ENCODE measurements around the gene BLCAP. TPM values are rescaled to one million over a fixed set of nuclear protein-coding genes. Genes with fewer than 3 reads are reported as not detected.
"Not testable (repeated sequence)": the region's sequence is repeated elsewhere in the genome, so short reads cannot be mapped to it uniquely, and the experiment has no call there.

The BLCAP gene
- total and polyA plus RNA-seq, 4 donors, result 53.3 to 81.5 (median 55.2) TPM

DNA sequence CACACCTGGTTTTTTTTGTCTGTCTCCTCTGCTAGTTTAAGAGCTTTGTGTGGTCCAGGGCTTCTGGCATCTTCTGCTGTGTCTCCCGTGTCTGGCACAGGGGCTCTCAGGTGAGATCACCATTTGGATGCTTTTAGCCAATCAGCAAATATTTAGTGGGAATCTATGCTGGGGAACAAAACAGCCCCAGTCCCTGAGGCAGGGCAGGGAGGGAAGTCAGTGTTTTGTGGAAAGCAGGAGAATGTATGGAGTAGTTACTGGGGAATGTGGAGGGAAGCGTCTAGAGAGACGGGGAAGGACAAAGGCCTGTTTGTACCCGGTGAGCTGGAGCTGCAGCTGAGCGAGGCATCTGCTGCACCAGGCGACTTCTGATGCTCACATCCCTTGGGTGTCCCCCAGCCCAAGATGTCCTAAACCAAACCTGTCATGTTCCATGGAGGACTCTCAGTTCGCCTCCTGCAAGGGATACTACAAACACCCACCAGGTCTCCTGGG lies 55.9 kb downstream of the BLCAP start:
- ATAC-seq (ENCODE audit: insufficient read depth, low FRiP score) (no peak), DNase-seq (no peak)
- H3K27ac ChIP-seq (ENCODE audit: low read depth in 1 of 2, low read length in 1 of 2), result no peak overlapping the region
- H3K4me1 ChIP-seq (ENCODE audit: control insufficient read depth in 5 of 5, insufficient read depth in 5 of 5, low read length in 5 of 5), result no peaks in the 10 kb centered on the region
- TF ChIP-seq, protein P1, sequence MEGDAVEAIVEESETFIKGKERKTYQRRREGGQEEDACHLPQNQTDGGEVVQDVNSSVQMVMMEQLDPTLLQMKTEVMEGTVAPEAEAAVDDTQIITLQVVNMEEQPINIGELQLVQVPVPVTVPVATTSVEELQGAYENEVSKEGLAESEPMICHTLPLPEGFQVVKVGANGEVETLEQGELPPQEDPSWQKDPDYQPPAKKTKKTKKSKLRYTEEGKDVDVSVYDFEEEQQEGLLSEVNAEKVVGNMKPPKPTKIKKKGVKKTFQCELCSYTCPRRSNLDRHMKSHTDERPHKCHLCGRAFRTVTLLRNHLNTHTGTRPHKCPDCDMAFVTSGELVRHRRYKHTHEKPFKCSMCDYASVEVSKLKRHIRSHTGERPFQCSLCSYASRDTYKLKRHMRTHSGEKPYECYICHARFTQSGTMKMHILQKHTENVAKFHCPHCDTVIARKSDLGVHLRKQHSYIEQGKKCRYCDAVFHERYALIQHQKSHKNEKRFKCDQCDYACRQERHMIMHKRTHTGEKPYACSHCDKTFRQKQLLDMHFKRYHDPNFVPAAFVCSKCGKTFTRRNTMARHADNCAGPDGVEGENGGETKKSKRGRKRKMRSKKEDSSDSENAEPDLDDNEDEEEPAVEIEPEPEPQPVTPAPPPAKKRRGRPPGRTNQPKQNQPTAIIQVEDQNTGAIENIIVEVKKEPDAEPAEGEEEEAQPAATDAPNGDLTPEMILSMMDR (IDR thresholded peaks at IDR 0.05; ENCODE audit: control extremely low read depth, extremely low read depth), result no peak
- no peaks in the 10 kb centered on the region for H3K36me3 ChIP-seq (ENCODE audit: control insufficient read depth in 4 of 4, insufficient read depth in 4 of 4, low read length in 4 of 4)
- 85 to 88% methylated on average over 7 of the region's 7 CpGs for WGBS, 2 donors
- H3K4me3 ChIP-seq, result no peak overlapping the region
- H3K27me3 ChIP-seq (ENCODE audit: control insufficient read depth in 3 of 3, insufficient read depth in 3 of 3, low read length in 2 of 3), result no peaks in the 10 kb centered on the region
- H3K9ac ChIP-seq (ENCODE audit: insufficient read depth in 1 of 2, low read length in 2 of 2), result no peak overlapping the region
- H3K9me3 ChIP-seq (ENCODE audit: control insufficient read depth in 4 of 4, insufficient read depth in 3 of 4, low read length in 3 of 4), result no peaks in the 10 kb centered on the region

DNA sequence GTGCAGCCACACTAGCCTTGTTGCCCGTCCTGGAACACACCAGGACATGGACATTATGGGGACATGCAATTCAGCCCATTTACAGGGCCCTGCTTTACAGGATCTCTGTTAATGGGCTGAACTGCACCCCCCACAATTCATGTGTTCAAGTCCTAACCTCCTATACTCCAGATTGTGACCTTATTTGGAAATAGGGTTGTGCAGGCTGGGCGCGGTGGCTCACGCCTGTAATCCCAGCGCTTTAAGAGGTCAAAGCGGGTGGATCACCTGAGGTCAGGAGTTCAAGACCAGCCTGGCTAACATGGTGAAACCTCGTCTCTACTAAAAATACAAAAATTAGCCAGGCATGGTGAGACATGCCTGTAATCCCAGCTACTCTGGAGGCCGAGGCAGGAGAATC lies 57.5 kb downstream of the BLCAP start:
- H3K9me3 ChIP-seq (ENCODE audit: control insufficient read depth in 4 of 4, insufficient read depth in 3 of 4, low read length in 3 of 4), result not testable (repeated sequence)
- WGBS, 2 donors, result 94 to 96% methylated on average over 8 of the region's 8 CpGs

DNA sequence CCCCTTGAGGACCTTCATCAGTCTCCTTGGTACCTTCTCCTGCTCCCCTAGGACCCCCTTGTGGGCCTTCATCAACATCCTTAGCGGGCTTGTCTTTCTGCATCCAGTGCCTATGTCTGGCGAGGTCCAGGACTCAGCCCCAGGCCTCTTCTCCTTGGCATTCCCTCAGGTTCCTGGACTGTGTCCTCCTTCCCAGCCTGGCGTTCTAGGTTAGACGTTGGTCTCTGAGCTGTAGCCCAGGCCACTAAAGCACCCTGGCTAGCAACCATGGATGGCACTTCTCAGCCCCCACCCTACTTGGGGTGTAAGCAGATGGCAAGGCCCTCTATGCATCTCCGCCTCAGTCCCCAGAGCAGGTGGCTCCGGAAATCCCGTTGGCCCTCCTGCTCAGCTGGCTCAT lies 58.1 kb downstream of the BLCAP start:
- H3K9me3 ChIP-seq (ENCODE audit: control insufficient read depth in 4 of 4, insufficient read depth in 3 of 4, low read length in 3 of 4), result no peaks in the 10 kb centered on the region
- H3K27ac ChIP-seq (ENCODE audit: low read depth in 1 of 2, low read length in 1 of 2), result no peak overlapping the region
- no peak overlapping the region for H3K4me3 ChIP-seq
- H3K36me3 ChIP-seq (ENCODE audit: control insufficient read depth in 4 of 4, insufficient read depth in 4 of 4, low read length in 4 of 4), result no peaks in the 10 kb centered on the region
- DNase-seq (no peak), ATAC-seq (ENCODE audit: insufficient read depth, low FRiP score) (no peak)
- no peaks in the 10 kb centered on the region for H3K27me3 ChIP-seq (ENCODE audit: control insufficient read depth in 3 of 3, insufficient read depth in 3 of 3, low read length in 2 of 3)
- H3K4me1 ChIP-seq (ENCODE audit: control insufficient read depth in 5 of 5, insufficient read depth in 5 of 5, low read length in 5 of 5), result no peaks in the 10 kb centered on the region
- H3K9ac ChIP-seq (ENCODE audit: insufficient read depth in 1 of 2, low read length in 2 of 2), result no peak overlapping the region
- TF ChIP-seq, protein P1 (IDR thresholded peaks at IDR 0.05; ENCODE audit: control extremely low read depth, extremely low read depth), result no peak
- 92 to 93% methylated on average over 7 of the region's 7 CpGs for WGBS, 2 donors

More for the DNA sequence above, 57.5 kb downstream of the BLCAP start:
- not testable (repeated sequence) for H3K4me1 ChIP-seq (ENCODE audit: control insufficient read depth in 5 of 5, insufficient read depth in 5 of 5, low read length in 5 of 5); H3K27me3 ChIP-seq (ENCODE audit: control insufficient read depth in 3 of 3, insufficient read depth in 3 of 3, low read length in 2 of 3); ATAC-seq (ENCODE audit: insufficient read depth, low FRiP score); H3K27ac ChIP-seq (ENCODE audit: low read depth in 1 of 2, low read length in 1 of 2); H3K9ac ChIP-seq (ENCODE audit: insufficient read depth in 1 of 2, low read length in 2 of 2); H3K36me3 ChIP-seq (ENCODE audit: control insufficient read depth in 4 of 4, insufficient read depth in 4 of 4, low read length in 4 of 4); DNase-seq; H3K4me3 ChIP-seq

DNA sequence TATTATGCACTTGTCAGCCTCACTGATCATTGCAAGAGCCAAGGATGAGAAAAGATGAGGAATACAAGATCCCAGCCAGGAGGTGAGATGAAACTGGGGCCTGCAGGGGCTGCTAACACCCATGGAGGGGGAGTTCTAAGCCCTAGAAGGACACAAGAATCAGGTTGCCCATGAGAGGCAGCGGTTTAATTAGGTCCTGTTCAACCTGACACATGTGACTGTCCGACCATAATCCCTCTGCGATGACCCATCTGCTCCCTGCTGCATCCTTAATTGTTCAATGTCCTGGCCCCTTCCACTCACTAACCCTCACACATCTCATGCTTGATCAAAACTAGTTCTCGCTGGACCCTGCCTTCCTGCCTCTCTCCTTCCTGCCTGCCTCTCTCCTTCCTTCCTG lies 58.8 kb downstream of the BLCAP start:
- ATAC-seq (ENCODE audit: insufficient read depth, low FRiP score), result no peak
- TF ChIP-seq, protein P1 (IDR thresholded peaks at IDR 0.05; ENCODE audit: control extremely low read depth, extremely low read depth), result no peak
- Histone ChIP-seq H3K4me3 (no peak overlapping the region), H3K9me3 (ENCODE audit: control insufficient read depth in 4 of 4, insufficient read depth in 3 of 4, low read length in 3 of 4) (no peaks in the 10 kb centered on the region), H3K9ac (ENCODE audit: insufficient read depth in 1 of 2, low read length in 2 of 2) (no peak overlapping the region), H3K36me3 (ENCODE audit: control insufficient read depth in 4 of 4, insufficient read depth in 4 of 4, low read length in 4 of 4) (no peaks in the 10 kb centered on the region), H3K27ac (ENCODE audit: low read depth in 1 of 2, low read length in 1 of 2) (no peak overlapping the region), H3K4me1 (ENCODE audit: control insufficient read depth in 5 of 5, insufficient read depth in 5 of 5, low read length in 5 of 5) (no peaks in the 10 kb centered on the region), H3K27me3 (ENCODE audit: control insufficient read depth in 3 of 3, insufficient read depth in 3 of 3, low read length in 2 of 3) (no peaks in the 10 kb centered on the region)
- 82 to 85% methylated on average over 4 of the region's 4 CpGs for WGBS, 2 donors
- no peak for DNase-seq

Other genes with a start within 250 kb of the BLCAP start
- gene MANBAL, start 238.2 kb downstream of the BLCAP start, total RNA-seq, result 10 to 100 TPM; 20.8 to 37.3 TPM
- gene MANBAL, start 238.2 kb downstream of the BLCAP start, polyA plus RNA-seq, result 10 to 100 TPM; 41.4 to 57.4 TPM
- 10 to 100 TPM; 57.8 to 69.5 TPM for gene SRC, start 181.7 kb downstream of the BLCAP start, total RNA-seq
- 10 to 100 TPM; 35.6 to 42.5 TPM for gene SRC, start 181.7 kb downstream of the BLCAP start, polyA plus RNA-seq
- 10 to 100 TPM in 1 of 2 donors, 1 to 10 TPM in 1; 1.9 to 14.6 TPM for gene NNAT, start 6.6 kb downstream of the BLCAP start, total RNA-seq
- 10 to 100 TPM in 1 of 2 donors, under 1 TPM in 1; 0.98 to 20.6 TPM for gene NNAT, start 6.6 kb downstream of the BLCAP start, polyA plus RNA-seq
- 10 to 100 TPM; 47.3 to 51.0 TPM for gene CTNNBL1, start 166.2 kb upstream of the BLCAP start, total RNA-seq
- gene CTNNBL1, start 166.2 kb upstream of the BLCAP start, polyA plus RNA-seq, result 10 to 100 TPM; 38.9 to 53.1 TPM